Right cardiac atrium (tissue), 5 donors: ENCODE measurements around the gene HRH3. TPM values are rescaled to one million over a fixed set of nuclear protein-coding genes. Genes with fewer than 3 reads are reported as not detected.
A peak's percentile ranks its signal among the peaks of the same experiment; 100 is the strongest.

Source experiments
- ATAC-seq, 2 donors: fragments of 200-7000 bp; cut with Tn5 transposase; one replicate each; pipeline versions ENCODE4 v1.8.0 to v1.9.1; 2020; ENCODE audit warnings: moderate library complexity in 2 of 2, mild to moderate bottlenecking in 1 of 2
- DNase-seq, 3 donors: peaks; one replicate each; pipeline ENCODE4 v3.0.0-alpha.2; 2020
- H3K27ac ChIP-seq: one replicate; pipeline ENCODE4 v1.5.1; 2013; ENCODE audit warnings: mild to moderate bottlenecking, low read length, control low read depth, moderate library complexity
- H3K27me3 ChIP-seq: one replicate; pipeline ENCODE4 v1.6.1; 2013; ENCODE audit not compliant: control insufficient read depth, insufficient read depth
- H3K4me1 ChIP-seq: one replicate; pipeline ENCODE4 v1.6.1; 2013; ENCODE audit warnings: low read length; ENCODE audit not compliant: control insufficient read depth, insufficient read depth
- H3K4me3 ChIP-seq: one replicate; pipeline ENCODE4 v1.5.1; 2013; ENCODE audit warnings: low read length, control low read depth
- H3K9me3 ChIP-seq: one replicate; pipeline ENCODE4 v1.6.1; 2013; ENCODE audit warnings: low read length; ENCODE audit not compliant: control insufficient read depth
- WGBS: extraction: QIAGEN DNeasy Blood & Tissue Kit; methylation state at CpG from one replicate; pipeline ENCODE4 v1.1.7; 2013; 5-methylcytosine and 5-hydroxymethylcytosine counted together
- intact Hi-C, 4 donors: fragments of 100-400 bp; cut with DNase I; formaldehyde crosslinking; loops; one replicate each; pipeline versions ENCODE4 v1.11.0 to v1.14.0; 2022 to 2023
- polyA plus RNA-seq: library from polyadenylated mRNA; stranded (reverse); fragments of 200-250 nt; gene quantifications from one replicate; pipeline ENCODE4 v1.2.3, GENCODE V29; 2013
- total RNA-seq, 4 donors: library from RNA; stranded (reverse); fragmentation: NEBNext Ultra II Directional; extraction: Animal tissue kit (Norgen Biotek cat#: 25700); gene quantifications; one replicate each; pipeline ENCODE4 v1.2.1, GENCODE V29; 2021
- donor health status: healthy with polysubstance abuse.
- donor health status: DM: no; HTN: yes; CAD: no.
- donor health status: DM: no; HTN: no; CAD: no.
- donor health status: DM: no; HTN: yes; CAD: no; lungs with severe emphysema.
- donor health status: DM: yes; HTN: yes; CAD: no.

Gene HRH3
- total and polyA plus RNA-seq, 5 donors, result not detected

GRCh38 chr20:62236200-62236599 lies 16.1 kb upstream of the HRH3 start:
- H3K4me1 ChIP-seq, result peaks cover 3% of the 10 kb centered on the region
- no peaks in the 10 kb centered on the region for H3K9me3 ChIP-seq
- H3K4me3 ChIP-seq, result no peak overlapping the region
- H3K27me3 ChIP-seq, result no peaks in the 10 kb centered on the region
- WGBS, result 58% methylated on average over 6 of the region's 6 CpGs
- ATAC-seq (no peak), DNase-seq (peak in 2 of 3 donors; percentile 59 to 68)
- no peak overlapping the region for H3K27ac ChIP-seq
- intact Hi-C loops, result no loop called here

- DNase-seq (peak in 2 of 3 donors; percentile 44 to 45), ATAC-seq (no peak)
- peak overlapping the region; percentile 40 for H3K27ac ChIP-seq
- no peaks in the 10 kb centered on the region for H3K9me3 ChIP-seq
- no peaks in the 10 kb centered on the region for H3K27me3 ChIP-seq
- H3K4me1 ChIP-seq, result peaks cover 3% of the 10 kb centered on the region
- 92% methylated on average over 9 of the region's 9 CpGs for WGBS
- intact Hi-C loops, result no loop called here
- no peak overlapping the region for H3K4me3 ChIP-seq
These were observed 15.7 kb upstream of the HRH3 start for GRCh38 chr20:62235777-62236157.

- Histone ChIP-seq H3K27me3 (no peaks in the 10 kb centered on the region), H3K27ac (peak overlapping the region; percentile 40), H3K9me3 (no peaks in the 10 kb centered on the region), H3K4me3 (no peak overlapping the region), H3K4me1 (peaks cover 3% of the 10 kb centered on the region)
- ATAC-seq (no peak), DNase-seq (peak in 2 of 3 donors; percentile 68 to 75)
- 62% methylated on average over 16 of the region's 16 CpGs for WGBS
- intact Hi-C loops, result no loop called here
These were observed 15.1 kb upstream of the HRH3 start for GRCh38 chr20:62235001-62235776.

GRCh38 chr20:62234339-62234738 lies 14.3 kb upstream of the HRH3 start:
- Histone ChIP-seq H3K4me1 (no peaks in the 10 kb centered on the region), H3K9me3 (no peaks in the 10 kb centered on the region), H3K27me3 (no peaks in the 10 kb centered on the region), H3K27ac (peak overlapping the region; percentile 68), H3K4me3 (no peak overlapping the region)
- ATAC-seq (no peak), DNase-seq (peak in 2 of 3 donors; percentile 65 to 76)
- 56% methylated on average over 5 of the region's 5 CpGs for WGBS
- intact Hi-C loops, result no loop called here

GRCh38 chr20:62233684-62234083 lies 13.6 kb upstream of the HRH3 start:
- Histone ChIP-seq H3K4me3 (no peak overlapping the region), H3K27me3 (no peaks in the 10 kb centered on the region), H3K9me3 (no peaks in the 10 kb centered on the region), H3K4me1 (no peaks in the 10 kb centered on the region), H3K27ac (peak overlapping the region; percentile 68)
- peak in 2 of 3 donors; percentile 7 to 30 for DNase-seq
- WGBS, result 87% methylated on average over 4 of the region's 4 CpGs
- ATAC-seq, result no peak
- intact Hi-C loops, result no loop called here

- no peak overlapping the region for H3K4me3 ChIP-seq
- no peaks in the 10 kb centered on the region for H3K4me1 ChIP-seq
- no peaks in the 10 kb centered on the region for H3K27me3 ChIP-seq
- no peaks in the 10 kb centered on the region for H3K9me3 ChIP-seq
- ATAC-seq (peak; percentile 15 to 19), DNase-seq (peak in 2 of 3 donors; percentile 59 to 76)
- 61% methylated on average over 18 of the region's 18 CpGs for WGBS
- intact Hi-C loops, result no loop called here
- no peak overlapping the region for H3K27ac ChIP-seq
These were observed 12.9 kb upstream of the HRH3 start for GRCh38 chr20:62232770-62233645.

GRCh38 chr20:62232194-62232593 lies 12.1 kb upstream of the HRH3 start:
- Histone ChIP-seq H3K4me1 (no peaks in the 10 kb centered on the region), H3K4me3 (no peak overlapping the region), H3K27me3 (no peaks in the 10 kb centered on the region), H3K27ac (no peak overlapping the region), H3K9me3 (no peaks in the 10 kb centered on the region)
- WGBS, result 88% methylated on average over 7 of the region's 7 CpGs
- ATAC-seq (no peak), DNase-seq (peak in 2 of 3 donors; percentile 25 to 36)
- intact Hi-C loops, result no loop called here

- intact Hi-C loops, result no loop called here
- DNase-seq (peak in 2 of 3 donors; percentile 11 to 20), ATAC-seq (no peak)
- WGBS, result 83% methylated on average over 6 of the region's 6 CpGs
- no peak overlapping the region for H3K27ac ChIP-seq
- no peaks in the 10 kb centered on the region for H3K27me3 ChIP-seq
- no peak overlapping the region for H3K4me3 ChIP-seq
- no peaks in the 10 kb centered on the region for H3K9me3 ChIP-seq
- H3K4me1 ChIP-seq, result no peaks in the 10 kb centered on the region
These were observed 11.2 kb upstream of the HRH3 start for GRCh38 chr20:62231292-62231691.

- 91% methylated on average over 10 of the region's 10 CpGs for WGBS
- no peak overlapping the region for H3K4me3 ChIP-seq
- no peak for ATAC-seq
- H3K27ac ChIP-seq, result no peak overlapping the region
- H3K27me3 ChIP-seq, result no peaks in the 10 kb centered on the region
- no peaks in the 10 kb centered on the region for H3K9me3 ChIP-seq
- intact Hi-C loops, result no loop called here
- DNase-seq, result peak in 1 of 3 donors; percentile 36
- no peaks in the 10 kb centered on the region for H3K4me1 ChIP-seq
These were observed 10.6 kb upstream of the HRH3 start for GRCh38 chr20:62230696-62231095.

- no peaks in the 10 kb centered on the region for H3K27me3 ChIP-seq
- DNase-seq, result no peak
- H3K4me3 ChIP-seq, result no peak overlapping the region
- 96% methylated on average over 2 of the region's 2 CpGs for WGBS
- H3K27ac ChIP-seq, result no peak overlapping the region
- no peaks in the 10 kb centered on the region for H3K9me3 ChIP-seq
- intact Hi-C loops, result no loop called here
- ATAC-seq, result no peak
- H3K4me1 ChIP-seq, result no peaks in the 10 kb centered on the region
These were observed 10.2 kb upstream of the HRH3 start for GRCh38 chr20:62230276-62230675.

GRCh38 chr20:62229667-62230066 lies 9.6 kb upstream of the HRH3 start:
- 68% methylated on average over 4 of the region's 4 CpGs for WGBS
- DNase-seq (no peak), ATAC-seq (no peak)
- no peak overlapping the region for H3K4me3 ChIP-seq
- H3K9me3 ChIP-seq, result no peaks in the 10 kb centered on the region
- H3K27me3 ChIP-seq, result no peaks in the 10 kb centered on the region
- no peaks in the 10 kb centered on the region for H3K4me1 ChIP-seq
- intact Hi-C loops, result no loop called here
- no peak overlapping the region for H3K27ac ChIP-seq
